MM.1S (cell line): Measurements from ENCODE around the gene RPL19.
"Not testable (repeated sequence)": the region's sequence is repeated elsewhere in the genome, so short reads cannot be mapped to it uniquely, and the experiment has no call there.

ENCODE experiments used
- CTCF ChIP-seq: fragments of 300-600 bp; sonication (generic); IDR thresholded peaks from 2 replicates; pipeline ENCODE4 v1.5.1; 2016; ENCODE audit warnings: antibody characterized with exemption, low read length, mixed read lengths
- EZH2 ChIP-seq: fragments of 300-600 bp; sonication (generic); optimal IDR thresholded peaks from 2 replicates; pipeline ENCODE3; 2017; ENCODE audit warnings: low read depth, mild to moderate bottlenecking, antibody characterized with exemption, low read length, mixed read lengths
- EZH2phosphoT487 ChIP-seq: fragments of 300-600 bp; sonication (generic); IDR thresholded peaks from 2 replicates; pipeline ENCODE4 v1.6.1; 2018; ENCODE audit warnings: antibody characterized with exemption, low read length

- not testable (repeated sequence) for TF ChIP-seq CTCF, EZH2, EZH2phosphoT487
These were observed 50.0 kb downstream of the RPL19 start for GRCh38 chr17:39250076-39250475.
